Measurements from ENCODE around the gene DNAJC19.

DNAJC19 gene

DNA sequence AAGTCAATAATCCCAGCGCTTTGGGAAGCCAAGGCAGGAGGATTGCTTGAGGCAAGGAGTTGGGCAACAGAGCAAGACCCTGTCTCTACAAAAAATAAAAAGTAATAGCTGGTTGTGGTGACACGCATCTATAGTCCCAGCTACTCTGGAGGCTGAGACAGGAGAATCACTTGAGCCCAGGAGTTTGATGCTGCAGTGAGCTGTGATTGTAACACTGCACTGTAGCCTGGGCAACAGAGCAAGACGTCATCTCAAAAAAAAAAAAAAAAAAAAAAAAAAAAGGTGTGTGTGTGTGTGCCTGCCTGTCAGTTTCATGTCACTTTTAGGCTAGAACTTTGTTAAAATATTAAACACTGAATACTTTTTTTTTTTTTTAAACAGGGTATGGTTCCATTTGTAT, 28.4 kb downstream of the DNAJC19 start:
- no peak for DNase-seq

DNA sequence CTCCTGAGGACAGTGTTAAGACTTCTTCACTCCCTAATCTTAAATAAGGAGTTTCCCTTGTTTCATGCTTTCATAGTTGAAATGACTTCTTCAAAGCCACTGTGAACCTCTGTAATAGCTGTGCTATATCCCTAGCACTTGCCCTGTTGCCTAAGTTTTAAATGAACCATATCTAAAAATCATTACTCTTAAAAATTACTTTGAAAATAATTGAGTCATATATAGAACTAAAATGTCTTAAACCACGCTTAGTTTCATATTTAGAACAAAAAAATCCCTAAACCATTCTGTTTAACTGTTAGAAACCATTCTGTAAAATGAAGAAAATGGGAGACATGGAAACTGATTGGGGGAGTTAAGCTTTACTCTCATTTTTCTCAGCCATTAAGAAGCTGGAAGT, 29.8 kb downstream of the DNAJC19 start:
- no peak for DNase-seq

DNA sequence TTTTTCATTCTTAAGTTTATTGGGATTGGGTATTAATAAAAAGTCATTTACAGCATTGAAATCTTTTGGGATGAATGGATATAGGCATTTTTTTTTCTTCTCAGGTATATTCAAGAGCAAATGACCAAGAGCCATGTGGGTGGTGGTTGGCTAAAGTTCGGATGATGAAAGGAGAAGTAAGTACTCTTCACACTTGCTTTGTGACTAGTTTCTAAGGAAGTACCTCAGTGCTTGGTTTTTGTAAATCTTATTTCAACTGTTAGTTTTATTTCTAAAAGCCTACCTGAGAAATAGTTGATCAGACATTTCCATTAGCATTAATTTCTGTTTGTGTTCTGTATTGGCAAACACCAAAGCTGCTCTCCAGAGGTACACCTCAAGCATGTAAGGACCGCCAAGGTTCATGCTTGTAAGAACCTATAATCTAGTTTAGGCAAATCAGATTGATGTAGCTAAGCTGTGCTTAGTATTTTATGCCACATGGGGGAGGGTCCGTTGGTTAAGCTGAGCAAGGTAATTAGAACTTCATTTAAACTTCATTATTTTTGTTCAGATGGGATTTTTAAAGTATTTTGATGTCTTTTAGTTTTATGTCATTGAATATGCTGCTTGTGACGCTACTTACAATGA, 41.7 kb downstream of the DNAJC19 start:
- DNase-seq, result no peak

DNA sequence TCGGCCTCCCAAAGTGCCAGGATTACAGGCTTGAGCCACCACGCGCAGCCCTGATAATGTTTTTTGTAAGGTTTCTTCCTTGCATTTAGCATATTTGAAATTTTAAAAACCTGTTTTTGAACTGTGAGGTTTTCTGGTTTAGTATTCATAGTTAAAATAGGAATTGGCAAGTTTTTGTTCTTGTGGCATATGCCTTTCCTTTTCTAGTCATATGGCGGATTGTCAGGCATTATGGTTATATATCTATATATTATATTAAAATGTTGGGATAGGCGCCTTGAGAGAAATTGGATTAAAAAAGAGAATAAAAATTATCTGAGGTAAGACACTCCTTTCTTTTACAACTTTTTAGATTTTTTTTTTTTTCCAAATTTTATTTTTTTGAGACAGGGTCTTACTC, 48.7 kb downstream of the DNAJC19 start:
- no peak for DNase-seq

DNA sequence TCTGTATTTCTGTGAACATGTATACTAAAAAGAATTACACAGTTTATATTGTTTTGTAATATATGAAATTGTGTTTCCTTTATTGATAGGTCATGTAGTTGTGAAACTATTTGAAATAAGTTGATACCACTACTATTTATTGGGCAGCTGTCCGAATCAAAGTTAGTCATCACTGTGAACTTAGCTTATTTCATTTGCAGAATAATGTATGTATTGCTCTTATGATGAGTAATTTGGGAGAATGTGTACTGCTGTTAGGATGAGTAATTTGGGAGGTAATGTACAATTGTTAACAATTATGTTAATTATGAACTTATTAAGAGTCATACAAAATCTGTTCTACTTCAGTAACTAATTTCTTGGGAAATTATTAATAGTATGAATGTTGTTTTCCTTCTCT, 54.9 kb downstream of the DNAJC19 start:
- DNase-seq, result no peak
